H9 (cell line): Measurements from ENCODE around the gene C14orf132. TPM values are rescaled to one million over a fixed set of nuclear protein-coding genes. Genes with fewer than 3 reads are reported as not detected.

Experiments used
- DNase-seq: peaks from one replicate; pipeline ENCODE4 v3.0.0-alpha.2; 2017
- H2AFZ ChIP-seq: one replicate; pipeline ENCODE4 v1.6.1; 2013; ENCODE audit warnings: mild to moderate bottlenecking, low read length, control low read depth, moderate library complexity
- H2AK5ac ChIP-seq: 2 replicates; pipeline ENCODE4 v1.6.1; 2013; ENCODE audit warnings: low read length, control low read depth, mixed read lengths; ENCODE audit not compliant: insufficient read length
- H2BK120ac ChIP-seq: one replicate; pipeline ENCODE4 v1.6.1; 2013; ENCODE audit warnings: low read depth, mild to moderate bottlenecking, low read length, control low read depth, inconsistent platforms; ENCODE audit not compliant: poor library complexity, severe bottlenecking
- H2BK12ac ChIP-seq: 2 replicates; pipeline ENCODE4 v1.6.1; 2013; ENCODE audit warnings: low read length, control low read depth, mixed read lengths, low read depth; ENCODE audit not compliant: insufficient read length
- H2BK15ac ChIP-seq: 2 replicates; pipeline ENCODE4 v1.6.1; 2013; ENCODE audit warnings: low read depth, low read length, control low read depth
- H2BK20ac ChIP-seq: one replicate; pipeline ENCODE4 v1.6.1; 2013; ENCODE audit warnings: low read depth, mild to moderate bottlenecking, low read length, control low read depth, inconsistent platforms; ENCODE audit not compliant: poor library complexity, severe bottlenecking
- H2BK5ac ChIP-seq: 2 replicates; pipeline ENCODE4 v1.6.1; 2013; ENCODE audit warnings: low read length, control low read depth, mixed read lengths; ENCODE audit not compliant: insufficient read length
- H3K14ac ChIP-seq: 2 replicates; pipeline ENCODE4 v1.6.1; 2013; ENCODE audit warnings: low read length, control low read depth; ENCODE audit not compliant: insufficient read depth
- H3K18ac ChIP-seq: 2 replicates; pipeline ENCODE4 v1.6.1; 2013; ENCODE audit warnings: low read depth, mild to moderate bottlenecking, mixed read lengths, low read length, control low read depth; ENCODE audit not compliant: insufficient read length
- H3K23ac ChIP-seq: 2 replicates; pipeline ENCODE4 v1.6.1; 2013; ENCODE audit warnings: low read length, control low read depth, mixed read lengths, low read depth; ENCODE audit not compliant: insufficient read length
- H3K23me2 ChIP-seq: 2 replicates; pipeline ENCODE4 v1.6.1; 2013; ENCODE audit warnings: low read depth, mild to moderate bottlenecking, mixed read lengths, low read length, control low read depth; ENCODE audit not compliant: insufficient read length, poor library complexity, severe bottlenecking
- H3K27ac ChIP-seq: 2 replicates; pipeline ENCODE4 v1.5.1; 2013; ENCODE audit warnings: low read length, control low read depth, mixed read lengths, low read depth; ENCODE audit not compliant: insufficient read length
- H3K27me3 ChIP-seq: 2 replicates; pipeline ENCODE4 v1.6.1; 2013; ENCODE audit warnings: low read length, control low read depth, inconsistent platforms; ENCODE audit not compliant: insufficient read depth
- H3K4ac ChIP-seq: 2 replicates; pipeline ENCODE4 v1.6.1; 2013; ENCODE audit warnings: low read depth, mild to moderate bottlenecking, control low read depth, inconsistent platforms, low read length, moderate library complexity
- H3K4me1 ChIP-seq: 2 replicates; pipeline ENCODE4 v1.6.1; 2013; ENCODE audit warnings: low read length, control low read depth, inconsistent platforms; ENCODE audit not compliant: insufficient read depth
- H3K4me2 ChIP-seq: 2 replicates; pipeline ENCODE4 v1.6.1; 2013; ENCODE audit warnings: low read length, control low read depth, mixed read lengths; ENCODE audit not compliant: insufficient read length, insufficient read depth
- H3K56ac ChIP-seq: 2 replicates; pipeline ENCODE4 v1.6.1; 2013; ENCODE audit warnings: low read depth, mild to moderate bottlenecking, mixed read lengths, low read length, control low read depth; ENCODE audit not compliant: insufficient read length
- H3K79me1 ChIP-seq: 2 replicates; pipeline ENCODE4 v1.6.1; 2013; ENCODE audit warnings: low read depth, mild to moderate bottlenecking, moderate library complexity, low read length, control low read depth, inconsistent platforms; ENCODE audit not compliant: insufficient read depth, poor library complexity, severe bottlenecking
- H3K79me2 ChIP-seq: 2 replicates; pipeline ENCODE4 v1.6.1; 2013; ENCODE audit warnings: low read length, control low read depth, inconsistent platforms; ENCODE audit not compliant: insufficient read depth
- H3K9ac ChIP-seq: 2 replicates; pipeline ENCODE4 v1.6.1; 2013; ENCODE audit warnings: low read length, control low read depth, mixed read lengths; ENCODE audit not compliant: insufficient read length; ENCODE audit errors: extremely low read depth
- H3K9me3 ChIP-seq: one replicate; pipeline ENCODE4 v1.6.1; 2013; ENCODE audit warnings: low read depth, low read length, inconsistent platforms; ENCODE audit not compliant: control insufficient read depth
- H3T11ph ChIP-seq: one replicate; pipeline ENCODE4 v1.6.1; 2013; ENCODE audit warnings: mild to moderate bottlenecking, low read length, control low read depth, inconsistent platforms
- H4K20me1 ChIP-seq: one replicate; pipeline ENCODE4 v1.6.1; 2013; ENCODE audit not compliant: control insufficient read depth, insufficient read length, insufficient read depth
- H4K5ac ChIP-seq: 2 replicates; pipeline ENCODE4 v1.6.1; 2013; ENCODE audit warnings: low read depth, mild to moderate bottlenecking, mixed read lengths, low read length, control low read depth; ENCODE audit not compliant: insufficient read length
- H4K8ac ChIP-seq: replicated peaks from 2 replicates; pipeline ENCODE4 v1.6.1; 2013; ENCODE audit warnings: low read length, control low read depth, mixed read lengths, low read depth; ENCODE audit not compliant: insufficient read length
- H4K91ac ChIP-seq: 2 replicates; pipeline ENCODE4 v1.6.1; 2013; ENCODE audit warnings: low read depth, mild to moderate bottlenecking, moderate library complexity, mixed read lengths, low read length, control low read depth; ENCODE audit not compliant: insufficient read length
- H3K27ac Mint-ChIP-seq, 3 experiments: 2 replicates in 2 of 3; 3 replicates in 1 of 3; pipeline ENCODE4 v1.8.0; 2020 to 2021; ENCODE audit warnings: mixed read lengths in 3 of 3, mild to moderate bottlenecking in 1 of 3, moderate library complexity in 1 of 3
- H3K27me3 Mint-ChIP-seq: 2 replicates; pipeline ENCODE4 v1.8.0; 2021; ENCODE audit warnings: low read depth, mild to moderate bottlenecking, moderate library complexity, mixed read lengths
- H3K36me3 Mint-ChIP-seq, 3 experiments: 2 replicates in 2 of 3; 3 replicates in 1 of 3; pipeline ENCODE4 v1.8.0; 2020 to 2021; ENCODE audit warnings: low read depth in 3 of 3, mixed read lengths in 3 of 3; ENCODE audit not compliant: insufficient read depth in 1 of 3
- H3K4me1 Mint-ChIP-seq, 2 experiments: 2 replicates each; pipeline ENCODE4 v1.8.0; 2020; ENCODE audit warnings: mixed read lengths in 2 of 2
- H3K4me3 Mint-ChIP-seq, 2 experiments: 2 replicates in 1 of 2; 3 replicates in 1 of 2; pipeline ENCODE4 v1.8.0; 2020 to 2021; ENCODE audit warnings: mild to moderate bottlenecking in 2 of 2, mixed read lengths in 2 of 2, moderate library complexity in 1 of 2
- H3K9me3 Mint-ChIP-seq, 2 experiments: 2 replicates in 1 of 2; 3 replicates in 1 of 2; pipeline ENCODE4 v1.8.0; 2020; ENCODE audit warnings: mild to moderate bottlenecking in 2 of 2, mixed read lengths in 2 of 2, moderate library complexity in 1 of 2
- WGBS: extraction: QIAGEN DNeasy Blood & Tissue Kit; methylation state at CpG from one replicate; pipeline ENCODE4 v1.1.7; 2013; ENCODE audit warnings: missing lambda C conversion rate, low lambda C conversion rate, mixed read lengths; ENCODE audit not compliant: insufficient read length; ENCODE audit errors: extremely low coverage; 5-methylcytosine and 5-hydroxymethylcytosine counted together
- total RNA-seq: library from RNA; stranded (reverse); gene quantifications from 2 replicates; pipeline ENCODE4 v1.2.1, GENCODE V29; 2021
- TF ChIP-seq, protein P1 (sequence below): fragments of 200-600 bp; sonication (generic); conservative IDR thresholded peaks from 3 replicates; pipeline ENCODE4 v1.8.0; 2021; ENCODE audit warnings: antibody characterized with exemption, mild to moderate bottlenecking

The C14orf132 gene
- total RNA-seq, 1 experiment from 2014 or later = 5.7 TPM

DNA sequence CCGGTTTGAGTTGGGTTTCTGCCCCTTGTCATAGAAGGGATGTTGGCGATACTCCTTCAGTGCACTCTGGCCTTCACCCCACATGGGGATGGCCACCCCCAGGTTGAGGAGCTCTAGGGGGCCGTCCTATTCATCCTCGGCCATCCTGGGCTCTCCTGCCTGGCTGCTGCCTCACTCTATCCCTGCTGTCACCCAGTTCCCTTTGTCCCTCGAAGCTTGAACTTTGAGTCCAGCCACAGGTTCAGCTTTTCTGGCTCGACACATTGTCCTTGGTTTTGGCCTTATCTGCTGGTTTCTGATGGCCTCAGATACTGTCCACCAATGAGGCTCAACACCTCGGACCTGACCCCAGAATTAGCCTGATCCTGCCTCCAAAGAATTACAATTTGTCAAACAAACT lies 58.6 kb downstream of the C14orf132 start:
- Mint-ChIP-seq H3K9me3 (no peaks in the 10 kb centered on the region), H3K4me1 (peaks cover 22 to 39% of the 10 kb centered on the region in 2 experiments), H3K36me3 (no peaks in the 10 kb centered on the region; a peak in 2 of 7 replicates), H3K27me3 (no peaks in the 10 kb centered on the region), H3K4me3 (no peak overlapping the region), H3K27ac (no peak overlapping the region)
- Histone ChIP-seq H3K9me3 (no peaks in the 10 kb centered on the region), H3K56ac (no peak overlapping the region), H3K27ac (no peak overlapping the region), H3K14ac (no peak overlapping the region), H3K4ac (no peak overlapping the region), H2BK12ac (no peak overlapping the region), H2AFZ (no peak overlapping the region), H3K4me2 (no peak overlapping the region), H2BK5ac (no peak overlapping the region), H3K23ac (no peak overlapping the region), H3T11ph (no peak overlapping the region), H3K4me1 (no peaks in the 10 kb centered on the region), H2AK5ac (no peak overlapping the region), H3K23me2 (no peaks in the 10 kb centered on the region), H2BK120ac (no peak overlapping the region), H3K27me3 (no peaks in the 10 kb centered on the region), H2BK15ac (no peak overlapping the region), H3K18ac (no peak overlapping the region), H2BK20ac (no peak overlapping the region), H3K79me1 (no peaks in the 10 kb centered on the region), H4K20me1 (no peaks in the 10 kb centered on the region), H4K5ac (no peak overlapping the region), H3K79me2 (no peaks in the 10 kb centered on the region), H4K91ac (no peak overlapping the region), H4K8ac (no peak overlapping the region), H3K9ac (no peak overlapping the region)
- DNase-seq = no peak
- TF ChIP-seq, protein P1, sequence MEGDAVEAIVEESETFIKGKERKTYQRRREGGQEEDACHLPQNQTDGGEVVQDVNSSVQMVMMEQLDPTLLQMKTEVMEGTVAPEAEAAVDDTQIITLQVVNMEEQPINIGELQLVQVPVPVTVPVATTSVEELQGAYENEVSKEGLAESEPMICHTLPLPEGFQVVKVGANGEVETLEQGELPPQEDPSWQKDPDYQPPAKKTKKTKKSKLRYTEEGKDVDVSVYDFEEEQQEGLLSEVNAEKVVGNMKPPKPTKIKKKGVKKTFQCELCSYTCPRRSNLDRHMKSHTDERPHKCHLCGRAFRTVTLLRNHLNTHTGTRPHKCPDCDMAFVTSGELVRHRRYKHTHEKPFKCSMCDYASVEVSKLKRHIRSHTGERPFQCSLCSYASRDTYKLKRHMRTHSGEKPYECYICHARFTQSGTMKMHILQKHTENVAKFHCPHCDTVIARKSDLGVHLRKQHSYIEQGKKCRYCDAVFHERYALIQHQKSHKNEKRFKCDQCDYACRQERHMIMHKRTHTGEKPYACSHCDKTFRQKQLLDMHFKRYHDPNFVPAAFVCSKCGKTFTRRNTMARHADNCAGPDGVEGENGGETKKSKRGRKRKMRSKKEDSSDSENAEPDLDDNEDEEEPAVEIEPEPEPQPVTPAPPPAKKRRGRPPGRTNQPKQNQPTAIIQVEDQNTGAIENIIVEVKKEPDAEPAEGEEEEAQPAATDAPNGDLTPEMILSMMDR = no peak
- WGBS = no CpG with 5 or more reads among the region's 7 CpGs
